Stimulated activated CD8-positive, alpha-beta memory T cell treated with anti-CD3 and anti-CD28 coated beads, Interleukin-12 subunit alpha, Interleukin-12 subunit beta, amount 100 ng/mL, for 24 hours (primary cell): ENCODE data around the gene C4orf50.
"Not testable (repeated sequence)": the region's sequence is repeated elsewhere in the genome, so short reads cannot be mapped to it uniquely, and the experiment has no call there.

ENCODE experiments used
- DNase-seq: peaks from one replicate; pipeline ENCODE4 v3.0.0-alpha.2; 2020; ENCODE audit errors: extremely low read depth

Gene C4orf50

DNA sequence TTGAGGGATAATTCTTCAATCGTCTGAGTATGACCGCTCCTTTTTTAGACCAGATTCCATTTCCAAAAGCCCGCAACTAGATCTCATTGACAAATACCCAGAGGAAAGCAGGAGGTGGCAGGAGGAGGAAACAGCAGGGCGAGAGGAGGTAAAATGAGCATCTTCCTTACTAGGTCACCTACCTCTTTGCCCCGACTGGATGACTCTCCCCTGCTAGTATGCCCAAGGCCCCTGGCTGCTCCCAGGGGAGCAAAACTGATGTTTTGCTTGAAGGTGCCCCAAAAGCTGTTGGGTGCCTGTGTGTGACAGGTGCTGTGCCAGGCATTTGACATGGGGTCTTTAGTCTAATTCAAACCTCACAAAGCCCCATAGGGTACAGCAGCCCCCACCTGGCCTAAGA is 48.9 kb downstream of the C4orf50 start:
- DNase-seq, result no peak

DNA sequence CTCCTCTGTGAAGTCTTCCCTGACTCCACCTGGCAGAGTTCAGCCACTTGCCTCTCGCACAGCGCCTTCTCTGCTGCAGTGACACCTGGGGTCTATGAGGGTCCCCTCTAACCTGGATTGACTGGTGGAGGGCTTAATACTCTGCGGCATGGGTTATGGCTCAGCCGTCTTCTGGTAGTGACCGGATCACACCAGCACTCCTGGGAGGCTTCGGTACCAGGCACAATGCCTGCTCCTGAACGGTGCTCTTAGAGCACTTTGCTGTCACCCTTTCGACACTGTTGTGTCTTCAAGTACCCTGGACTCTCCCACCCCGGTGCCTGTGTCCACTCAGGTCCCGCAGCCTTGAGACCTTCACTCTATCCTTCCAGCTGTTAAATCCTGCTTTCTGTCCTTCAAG is 50.0 kb downstream of the C4orf50 start:
- DNase-seq, result no peak

DNA sequence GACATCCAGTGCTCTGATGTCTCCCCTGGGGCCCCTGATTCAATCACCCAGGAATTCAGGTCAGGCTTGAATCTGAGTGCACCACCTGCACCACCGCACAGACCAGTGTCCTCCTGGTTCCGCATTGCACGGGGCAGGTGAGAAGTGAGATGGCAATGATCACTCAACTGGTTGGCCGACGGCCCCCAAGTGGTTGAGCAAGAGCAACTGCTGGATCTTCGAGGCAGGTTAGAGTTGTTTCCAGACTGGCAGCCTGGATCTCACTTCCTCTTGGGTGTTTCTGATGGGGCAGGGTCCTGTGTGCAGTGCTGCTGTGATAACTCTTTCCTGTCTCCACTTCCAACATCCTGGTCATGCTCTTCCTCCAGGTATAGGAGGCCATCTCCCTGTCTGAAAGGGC is 50.4 kb downstream of the C4orf50 start:
- no peak for DNase-seq

DNA sequence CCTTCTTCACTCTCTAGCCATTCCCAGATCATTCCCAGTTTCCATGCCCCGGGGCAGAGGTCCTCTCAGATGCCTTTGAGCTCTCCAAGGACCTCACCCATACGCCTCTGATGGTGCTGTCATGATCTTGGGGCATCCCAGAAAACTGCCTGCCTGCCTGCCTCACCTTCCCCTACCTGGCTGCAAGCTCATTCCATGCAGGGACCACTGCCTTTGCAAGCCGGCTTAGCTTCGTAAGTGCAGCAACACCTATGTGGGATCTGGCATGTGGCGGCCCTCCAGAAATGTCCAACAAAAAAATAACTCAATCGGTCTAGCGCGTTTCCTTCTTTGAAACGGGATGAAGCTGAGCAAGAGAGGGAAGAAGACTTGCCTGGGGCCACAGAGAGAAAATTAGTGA is 53.0 kb downstream of the C4orf50 start:
- no peak for DNase-seq

DNA sequence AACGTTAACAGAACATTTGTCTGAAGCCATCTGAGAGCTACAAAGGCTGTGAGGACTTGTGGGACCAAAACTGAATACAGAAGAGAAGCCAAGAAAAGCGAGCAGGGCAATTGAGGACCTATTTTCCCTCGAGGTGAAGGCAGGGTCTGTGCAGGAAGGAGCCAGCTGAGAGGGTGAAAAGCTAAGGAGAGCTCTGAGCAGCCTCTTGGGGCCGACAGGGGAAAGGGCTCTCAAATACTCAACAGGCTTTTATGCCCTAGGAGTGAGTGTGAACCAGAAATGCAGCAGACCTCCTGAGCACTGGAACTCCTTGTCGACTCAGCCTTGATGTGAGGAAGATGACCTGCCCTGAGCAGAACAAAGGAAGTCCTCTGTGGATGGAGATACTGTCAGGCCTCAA is 54.2 kb downstream of the C4orf50 start:
- no peak for DNase-seq

DNA sequence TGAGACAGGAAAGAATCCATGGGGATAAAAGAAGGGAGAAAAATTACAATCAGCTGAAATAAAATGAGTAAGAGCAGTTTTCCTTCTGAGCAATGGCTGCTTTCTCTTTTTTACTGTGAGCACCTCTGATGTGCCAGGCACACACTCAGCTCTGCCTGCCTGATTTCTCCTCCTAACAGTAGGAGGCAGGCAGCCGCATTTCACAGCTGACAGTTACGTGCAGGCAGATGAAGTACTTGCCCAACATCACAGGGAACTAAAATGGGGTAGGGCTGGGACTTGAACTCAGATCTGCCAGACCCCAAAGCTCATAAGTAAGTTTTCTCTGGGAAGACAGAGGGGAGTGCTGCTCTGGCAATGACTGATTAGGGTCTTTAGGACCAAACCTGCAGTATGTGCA is 54.6 kb downstream of the C4orf50 start:
- DNase-seq, result no peak

DNA sequence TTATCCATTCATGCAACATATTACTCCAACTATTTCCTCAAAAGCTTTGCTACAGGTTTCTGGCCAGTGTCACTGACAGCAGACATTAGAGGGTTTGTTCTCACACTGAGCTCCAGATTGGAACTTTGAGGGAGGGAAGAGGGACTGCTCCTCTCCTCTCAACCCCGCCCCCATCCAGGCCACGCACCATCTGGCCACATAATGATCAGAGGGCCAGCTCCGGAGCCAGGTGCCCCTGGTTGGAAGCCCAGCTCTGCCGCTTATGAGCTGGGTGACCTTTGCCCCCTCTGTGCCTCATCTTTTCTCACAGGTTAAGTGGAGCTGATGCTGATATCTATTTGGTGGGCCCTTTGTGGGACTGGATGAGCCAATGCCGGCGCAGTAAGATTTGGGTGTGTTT is 55.8 kb downstream of the C4orf50 start:
- DNase-seq, result no peak

DNA sequence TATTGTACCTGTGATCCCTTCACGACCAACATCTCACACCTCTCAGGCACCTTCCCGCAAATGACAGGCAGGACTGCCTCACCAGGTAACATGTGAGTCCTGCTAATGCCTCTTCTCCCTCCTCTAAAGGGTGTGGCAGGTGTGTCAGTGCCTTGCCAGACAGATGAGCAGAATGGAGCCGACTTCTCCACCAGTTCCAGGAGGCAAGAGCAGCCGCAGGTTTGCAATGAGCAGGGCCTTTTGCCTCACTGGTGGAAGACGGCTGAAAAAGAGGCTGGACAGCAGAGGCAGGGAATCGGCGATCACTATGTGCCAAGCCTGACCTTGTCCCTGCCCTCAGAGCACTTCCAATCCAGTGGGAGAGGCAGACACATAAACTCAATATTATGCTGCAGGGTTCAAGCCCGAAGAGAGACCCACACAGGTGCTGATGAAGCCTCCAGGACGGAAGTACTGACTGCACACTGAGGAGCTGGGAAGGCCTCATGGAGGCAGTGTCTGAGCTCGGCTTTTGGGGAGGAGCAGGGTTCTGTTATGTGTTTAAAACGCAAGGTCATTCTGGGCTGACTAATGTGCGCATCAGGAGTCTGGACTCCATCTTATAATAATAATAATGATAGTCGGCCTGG is 57.9 kb downstream of the C4orf50 start:
- DNase-seq, result no peak

DNA sequence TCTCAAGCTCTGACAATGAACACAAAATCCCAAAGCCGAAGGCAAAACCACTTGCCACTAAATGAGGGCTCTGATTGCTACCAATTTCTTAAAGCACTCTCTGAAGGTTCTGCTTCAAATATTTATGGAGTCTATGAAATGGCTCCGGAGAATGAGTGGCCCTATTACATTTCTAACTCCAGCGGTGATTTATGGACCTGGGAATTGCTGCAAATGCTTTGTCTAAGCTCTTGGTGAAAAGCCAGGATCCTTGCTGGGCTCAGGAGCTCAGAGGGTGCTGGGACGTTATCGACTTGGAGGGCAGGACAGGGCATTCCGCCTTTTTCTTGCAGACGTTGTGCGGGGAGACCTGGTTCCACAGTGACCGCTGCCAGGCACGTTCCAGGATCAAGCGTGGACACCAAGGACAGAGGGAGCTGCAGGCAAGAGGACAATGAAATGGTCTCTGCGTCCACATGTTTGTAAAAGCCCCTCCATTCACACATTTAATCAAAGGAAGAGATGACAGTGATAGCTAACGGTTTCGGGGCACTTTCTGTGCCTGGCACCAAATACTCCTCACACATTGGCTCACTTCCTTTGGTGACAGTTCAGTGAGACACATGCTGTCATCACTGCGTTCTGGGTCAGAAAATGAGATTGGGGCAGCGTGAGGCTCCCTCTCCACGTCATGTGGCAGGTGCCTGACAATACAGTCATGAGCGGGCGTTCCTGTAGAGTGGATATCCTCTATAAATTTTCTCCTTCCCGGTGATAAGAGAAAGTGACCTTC is 58.8 kb downstream of the C4orf50 start:
- no peak for DNase-seq

DNA sequence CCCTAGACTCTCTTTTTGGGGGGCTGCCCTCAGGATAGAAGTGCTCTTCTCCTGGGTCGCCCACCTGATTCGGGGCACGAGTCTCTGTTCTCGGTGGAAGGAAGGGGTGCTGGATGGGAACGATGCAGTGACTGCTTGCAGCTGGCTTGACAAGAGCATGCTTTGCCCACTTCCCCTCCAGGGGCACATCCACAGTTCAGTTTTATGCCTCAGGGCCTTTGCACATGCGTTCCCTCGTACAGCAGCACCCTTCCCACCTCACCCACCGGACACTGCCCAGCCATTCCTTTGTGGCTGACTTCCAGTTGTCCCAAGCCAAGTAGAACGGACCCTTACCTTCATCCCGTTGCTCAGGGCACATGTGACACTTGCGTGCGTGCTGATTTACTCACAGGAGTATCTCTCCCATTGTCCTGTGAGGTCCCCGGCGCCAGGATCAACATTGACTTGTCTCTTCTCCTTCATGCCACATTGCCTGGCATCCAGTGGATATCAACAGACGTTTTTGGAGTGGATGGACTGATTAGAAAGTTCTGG is 60.0 kb downstream of the C4orf50 start:
- no peak for DNase-seq

DNA sequence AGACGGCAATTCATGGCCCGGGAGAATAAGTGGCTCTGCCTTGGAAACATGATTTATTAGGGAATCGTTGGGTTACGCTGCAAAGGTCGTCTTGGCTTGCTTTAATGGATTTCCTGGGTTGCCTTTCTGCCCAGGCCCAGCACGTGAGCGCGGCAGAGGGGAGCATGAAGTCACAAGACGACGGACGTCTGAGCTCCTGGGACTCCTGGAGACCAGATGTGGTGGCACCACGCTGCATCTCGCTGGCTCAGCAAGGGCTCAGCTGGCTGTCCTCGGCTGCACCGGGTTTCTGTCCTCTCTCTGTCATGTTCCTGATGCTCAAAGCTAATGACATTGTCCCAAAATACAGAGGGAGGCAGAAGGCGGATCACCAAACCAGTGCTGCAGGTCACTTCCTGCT is 61.2 kb downstream of the C4orf50 start:
- no peak for DNase-seq

DNA sequence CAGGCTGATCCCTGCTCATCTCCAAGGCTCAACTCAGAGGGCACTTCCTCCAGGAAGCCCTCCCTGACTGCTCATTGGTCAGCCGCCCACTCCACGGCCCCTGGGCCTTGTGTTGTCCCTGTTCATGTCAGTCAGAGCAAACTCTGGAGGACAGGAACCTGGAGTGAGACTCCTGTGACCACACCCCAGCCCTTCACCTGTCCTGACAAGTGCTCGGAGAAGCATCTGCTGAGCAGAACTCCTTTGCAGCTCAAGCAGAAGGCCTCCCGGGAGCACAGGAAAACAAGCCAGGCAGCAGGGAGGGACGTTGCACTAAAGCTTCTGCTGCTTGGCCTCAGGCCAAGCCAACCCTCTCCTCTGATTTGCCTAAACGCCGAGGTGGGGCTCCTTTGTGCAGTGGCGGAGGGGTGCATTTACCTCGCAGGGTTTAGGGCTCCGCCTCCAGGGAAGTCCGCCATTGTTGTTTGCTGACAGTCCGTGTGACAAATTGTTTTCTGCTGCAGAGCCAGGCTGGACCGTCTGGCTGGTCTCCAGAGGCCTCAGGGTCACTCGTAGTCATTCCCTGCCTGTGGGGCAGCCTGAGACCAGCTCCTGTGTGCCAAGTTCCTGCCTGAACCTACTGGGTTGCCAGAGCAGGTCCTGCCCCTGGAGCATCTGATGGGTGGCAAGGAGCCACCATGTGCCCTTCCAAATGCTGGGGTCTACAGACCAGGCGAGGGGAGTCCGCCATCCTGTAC is 61.8 kb downstream of the C4orf50 start:
- DNase-seq, result no peak

DNA sequence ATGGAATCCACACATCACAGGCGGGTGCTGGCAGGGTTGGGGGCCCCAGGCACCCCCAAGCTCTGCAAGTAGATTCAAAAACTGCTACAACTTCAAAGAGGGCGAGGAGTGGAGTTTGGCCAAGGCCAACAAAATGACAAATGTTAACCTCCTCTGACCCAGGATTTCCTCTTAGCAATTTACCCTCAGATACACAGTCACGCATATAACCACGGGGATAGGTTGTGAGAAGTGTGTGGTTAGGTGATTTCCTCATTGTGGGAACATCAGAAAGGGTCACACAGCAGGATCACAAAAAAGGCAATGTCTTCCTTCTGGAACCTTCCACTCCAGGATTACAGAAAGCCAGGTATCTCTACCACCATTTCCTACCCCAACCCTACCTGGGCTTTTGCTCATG is 62.4 kb downstream of the C4orf50 start:
- no peak for DNase-seq

DNA sequence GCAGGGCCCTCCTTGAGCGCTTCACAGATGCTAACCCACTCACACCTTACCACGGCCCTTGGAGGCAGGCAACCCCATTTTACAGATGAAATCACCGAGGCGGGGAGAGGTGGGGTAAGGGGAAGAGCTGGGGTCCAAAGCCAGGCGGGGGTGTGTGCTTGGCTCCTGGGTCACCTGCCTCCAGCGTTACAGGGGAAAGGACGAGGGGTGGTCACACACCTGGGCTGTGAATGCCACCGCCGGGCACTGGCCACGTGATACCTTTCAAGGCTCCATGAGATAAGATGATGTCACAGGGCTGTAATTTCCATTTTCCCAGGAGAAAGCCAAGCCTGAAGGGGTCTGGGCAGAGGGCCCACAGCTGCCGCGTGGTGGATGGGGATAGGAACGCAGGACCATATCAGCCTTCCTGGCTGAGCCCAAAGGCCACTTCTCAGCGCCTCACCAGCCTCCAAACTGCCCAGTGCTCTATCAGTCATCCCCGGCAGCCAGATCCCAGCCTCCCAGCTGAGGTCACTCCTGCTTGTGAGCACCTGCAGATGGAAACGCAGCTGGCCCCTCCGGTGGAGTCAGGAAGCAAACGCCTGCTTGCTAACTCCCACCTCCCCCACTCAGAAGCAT is 62.9 kb downstream of the C4orf50 start:
- DNase-seq, result no peak

DNA sequence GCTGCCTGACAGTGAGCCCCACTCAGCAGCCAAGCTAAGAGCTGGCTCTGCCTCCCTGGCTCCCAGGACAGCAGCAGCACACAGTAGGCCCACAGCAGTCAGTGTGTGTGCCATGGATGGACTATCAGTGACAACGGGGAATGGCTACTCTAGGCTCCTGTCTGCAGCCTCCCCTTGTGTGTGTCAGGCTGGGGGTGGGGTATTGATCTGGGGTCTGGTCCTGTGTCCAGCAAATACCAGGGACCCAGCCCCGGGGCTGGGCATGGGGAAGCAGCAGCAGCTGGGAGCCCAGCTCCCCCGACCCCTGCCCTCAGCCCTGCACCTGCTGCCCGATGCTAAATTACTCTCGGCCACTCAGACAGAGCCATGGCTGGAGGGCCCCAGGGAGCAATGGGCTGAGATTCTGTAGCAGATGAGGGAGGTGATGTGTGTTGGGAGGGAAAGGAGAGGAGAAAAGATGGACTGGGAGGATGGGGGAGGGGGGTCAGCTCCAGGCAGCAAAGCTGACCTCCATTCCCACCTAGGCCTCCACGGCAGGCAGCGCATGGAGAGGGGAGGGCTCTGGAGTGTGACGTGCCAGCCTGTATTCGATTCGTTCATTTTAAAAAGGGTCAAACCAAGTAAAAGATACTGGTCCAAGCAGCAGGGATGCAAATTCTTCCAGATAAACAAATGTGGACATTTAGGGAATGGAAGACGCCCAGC is 64.0 kb downstream of the C4orf50 start:
- DNase-seq, result no peak

DNA sequence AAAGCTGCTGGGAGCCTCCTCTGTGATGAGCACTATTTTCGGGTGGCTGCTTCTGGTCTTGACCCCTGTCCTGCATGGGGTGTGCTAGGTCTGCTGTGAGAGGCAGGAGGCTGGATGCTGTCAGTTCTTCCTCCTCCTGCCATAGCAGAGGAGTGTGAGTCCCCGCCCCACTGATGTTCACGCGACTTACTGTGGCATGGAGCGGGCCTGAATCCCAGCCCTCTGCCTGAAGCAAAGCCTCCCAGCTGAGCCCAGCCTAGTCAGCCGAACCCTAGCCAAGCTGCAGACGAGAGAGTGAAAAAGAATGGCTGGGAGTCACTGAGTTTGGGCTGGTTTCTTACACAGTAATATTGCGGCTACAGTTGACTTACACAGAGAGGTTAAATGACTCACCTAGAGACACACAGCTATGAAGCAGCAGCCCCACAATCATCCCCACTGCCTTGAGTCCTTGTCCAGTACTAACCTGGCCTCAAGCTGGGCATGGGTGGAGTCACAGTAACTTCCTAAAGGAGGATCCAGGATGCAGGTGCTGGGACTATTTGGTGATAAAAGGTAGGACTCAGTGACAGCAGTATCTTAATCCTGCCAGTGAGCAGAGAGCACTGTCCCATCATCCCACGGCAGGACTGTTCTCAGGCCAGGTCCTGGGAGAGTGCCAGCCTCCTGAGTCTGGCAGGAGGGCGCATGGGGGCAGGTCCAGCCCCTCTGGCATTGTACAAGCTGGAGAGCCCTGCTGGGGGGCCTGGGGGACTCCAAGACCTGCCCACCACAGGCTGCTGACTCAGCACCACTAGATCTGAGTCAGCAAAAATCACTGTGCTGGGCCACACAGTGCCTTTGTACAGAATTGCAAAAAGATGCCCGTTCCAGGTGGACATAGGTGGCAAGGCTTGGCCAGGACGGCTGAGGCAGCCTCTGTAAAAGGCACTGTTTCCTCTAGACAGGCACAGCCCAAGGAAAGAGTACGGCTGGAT is 65.0 kb downstream of the C4orf50 start:
- no peak for DNase-seq

DNA sequence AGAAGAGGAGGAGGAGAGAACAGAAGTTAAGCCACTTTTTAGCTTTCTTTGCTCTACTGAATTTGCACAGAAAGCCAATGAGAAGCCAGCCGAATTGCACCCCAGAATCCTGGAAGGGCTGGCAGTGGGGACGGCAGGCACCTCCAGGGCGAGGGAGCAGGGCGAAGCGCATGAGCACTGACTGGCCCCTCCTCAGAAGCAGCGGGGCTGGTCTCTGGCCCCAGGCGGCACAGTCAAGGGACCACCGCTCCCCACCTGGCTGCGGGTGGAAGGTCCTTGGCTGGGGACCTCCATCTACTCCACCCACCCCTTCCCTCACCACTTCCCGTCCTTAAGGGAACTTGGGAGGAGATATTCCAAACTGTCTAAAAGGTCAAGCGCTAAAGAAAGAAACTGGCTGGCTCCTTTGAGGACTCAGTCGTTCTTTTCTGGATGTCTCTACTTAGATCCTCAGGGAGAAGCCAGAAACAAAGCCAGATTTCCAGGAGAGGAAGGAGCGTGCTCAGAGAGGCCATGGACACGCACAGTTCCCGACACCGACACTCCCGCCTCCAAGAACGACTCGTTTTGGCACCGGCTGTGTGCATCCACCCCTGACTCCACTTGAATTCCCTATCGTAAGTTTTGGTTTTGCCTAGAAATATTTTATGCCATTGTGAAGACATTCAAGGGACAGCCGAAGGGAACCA is 65.8 kb downstream of the C4orf50 start:
- no peak for DNase-seq

DNA sequence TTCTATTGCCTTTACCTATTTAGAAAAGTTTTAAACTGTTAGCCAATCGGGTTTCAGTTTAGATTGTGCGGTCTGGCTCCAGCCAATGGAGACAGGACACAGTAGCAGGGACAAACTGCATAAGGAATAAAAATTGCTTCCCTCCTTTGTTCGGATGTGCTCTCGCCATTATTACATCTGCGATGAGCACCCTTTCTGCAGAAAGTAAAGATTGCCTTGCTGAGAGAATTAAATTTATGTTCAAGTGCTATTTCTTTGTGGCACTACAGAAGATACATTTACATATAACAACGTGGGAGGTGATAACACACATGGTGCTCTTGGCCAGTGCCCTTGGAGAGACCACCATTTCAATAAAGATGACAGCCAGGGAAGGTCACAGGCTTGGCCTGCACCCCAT is 71.6 kb downstream of the C4orf50 start:
- DNase-seq, result not testable (repeated sequence)

DNA sequence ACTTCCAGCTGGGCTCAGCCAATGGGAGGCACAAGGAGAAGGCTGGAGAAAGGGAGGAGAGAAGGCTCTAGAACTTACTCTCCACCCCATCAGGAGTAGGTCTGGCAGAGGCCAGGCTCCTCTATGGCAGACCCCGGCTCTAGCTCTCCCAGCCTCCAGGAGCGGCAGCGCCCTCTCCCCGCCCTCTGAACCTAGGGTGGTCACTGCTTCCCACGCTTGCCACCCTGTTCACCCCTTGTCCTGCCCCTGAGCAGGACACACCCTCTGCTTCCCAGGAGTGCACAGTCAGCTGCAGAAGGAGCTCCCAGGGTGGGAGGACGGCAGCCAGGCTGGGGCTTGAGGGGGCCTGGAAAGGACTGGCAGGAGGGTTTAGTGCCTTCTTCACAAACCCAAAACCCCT is 72.3 kb downstream of the C4orf50 start:
- no peak for DNase-seq

DNA sequence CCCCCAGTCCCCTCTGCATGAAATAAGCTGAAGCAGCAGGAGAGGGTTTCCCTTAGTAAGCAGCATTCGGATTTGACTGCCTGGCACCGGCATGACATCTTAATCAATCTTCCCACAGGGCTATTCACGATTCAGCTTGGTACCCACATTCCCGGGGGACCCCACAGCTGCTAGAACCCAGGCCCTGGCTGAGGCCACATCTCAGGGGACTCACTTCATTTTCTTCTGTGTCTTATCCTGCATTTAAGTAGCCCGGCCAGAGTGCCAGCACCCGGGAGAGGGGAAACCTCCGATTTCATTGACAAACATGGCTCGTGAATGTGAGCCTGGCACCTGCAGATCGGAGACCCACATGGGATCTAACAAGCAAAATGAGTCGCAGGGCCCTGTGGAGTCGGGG is 73.1 kb downstream of the C4orf50 start:
- DNase-seq, result no peak
